SK-N-SH (cell line): ENCODE results near the gene CREB3L1. TPM values are rescaled to one million over a fixed set of nuclear protein-coding genes. Genes with fewer than 3 reads are reported as not detected.

Experiments
- SMC3 ChIP-seq: IDR thresholded peaks from 2 replicates; pipeline ENCODE4 v1.6.1; 2012; ENCODE audit warnings: low read depth, low read length, improper control_type of control experiment
- polyA plus RNA-seq, 3 experiments: library from polyadenylated mRNA; depleted of rRNA; stranded (reverse); fragments of >200 nt; gene quantifications; 2 replicates each; pipeline ENCODE4 v1.2.3, GENCODE V29; 2012

CREB3L1 gene
- polyA plus RNA-seq, 1 of the 3 experiments (the other 2 are of a cell fraction), result 14.0 TPM

GRCh38 chr11:46370253-46370652 lies 92.8 kb downstream of the CREB3L1 start (continued):
- TF ChIP-seq SMC3, result no peak

Other genes starting within 250 kb of the CREB3L1 start
- 18.8 and 20.9 TPM in 2 replicates for gene PHF21A, start 156.2 kb upstream of the CREB3L1 start, polyA plus RNA-seq (2012; rRNA removed)
- 23.9 and 33.2 TPM in 2 replicates for gene DGKZ, start 69.8 kb downstream of the CREB3L1 start, polyA plus RNA-seq (2012; rRNA removed)
- gene MDK, start 104.0 kb downstream of the CREB3L1 start, polyA plus RNA-seq (2012; rRNA removed), result 1,545 and 2,395 TPM in 2 replicates
- gene CHRM4, start 114.1 kb downstream of the CREB3L1 start, polyA plus RNA-seq (2012; rRNA removed), result 0.13 and 0.26 TPM in 2 replicates